Measurements from ENCODE around the gene PCARE. TPM values are rescaled to one million over a fixed set of nuclear protein-coding genes. Genes with fewer than 3 reads are reported as not detected.

Gene PCARE
- total and polyA plus RNA-seq, 2 experiments from 2014 or later = not detected

DNA sequence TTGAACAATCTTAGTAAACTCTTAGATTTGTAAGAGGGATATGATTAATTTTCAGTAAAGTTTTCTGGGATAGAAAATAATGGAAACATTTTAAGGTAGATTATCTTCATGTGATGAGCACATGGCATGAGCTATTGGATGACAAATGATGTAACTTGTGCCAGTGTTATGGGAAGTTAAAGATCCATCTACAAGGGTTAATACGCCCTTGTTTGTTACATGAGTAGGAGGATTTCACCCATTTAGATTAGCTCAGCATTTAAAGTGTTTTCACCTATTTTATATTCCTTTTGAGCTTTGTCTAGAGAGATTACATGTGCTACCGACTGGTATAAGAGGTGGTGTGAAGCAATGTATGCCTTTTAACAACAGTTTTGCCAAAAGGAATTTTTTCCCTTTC is 46.5 kb upstream of the PCARE start:
- H2AFZ ChIP-seq = no peak overlapping the region
- no peak for DNase-seq (ENCODE audit: low spot score)
- H3K27ac ChIP-seq (ENCODE audit: low read depth) = no peak overlapping the region
- no peak for ATAC-seq
- H3K36me3 ChIP-seq (ENCODE audit: insufficient read depth) = no peaks in the 10 kb centered on the region
- Mint-ChIP-seq H3K27me3 (ENCODE audit: insufficient read depth, low read depth, poor library complexity) (peaks cover 16% of the 10 kb centered on the region), H3K9me3 (no peaks in the 10 kb centered on the region; the same call in 2 of the 3 replicates), H3K4me1 (no peaks in the 10 kb centered on the region; the same call in 2 of the 3 replicates), H3K4me3 (no peak overlapping the region), H3K27ac (no peak overlapping the region), H3K36me3 (ENCODE audit: low read depth) (peaks cover 4% of the 10 kb centered on the region; the same call in 1 of the 3 replicates)
- no peaks in the 10 kb centered on the region for H3K79me2 ChIP-seq (replicated peaks; ENCODE audit: insufficient read depth)
- peaks cover 25% of the 10 kb centered on the region for H3K27me3 ChIP-seq (ENCODE audit: insufficient read depth)
- no peak overlapping the region for H3K4me2 ChIP-seq
- H3F3A ChIP-seq (replicated peaks; ENCODE audit: low read depth) = no peaks in the 10 kb centered on the region
- H3K4me3 ChIP-seq = no peak overlapping the region
- peaks cover 6% of the 10 kb centered on the region for H3K4me1 ChIP-seq (ENCODE audit: insufficient read depth)
- no peaks in the 10 kb centered on the region for H4K20me1 ChIP-seq (replicated peaks; ENCODE audit: insufficient read depth)
- TF ChIP-seq NANOG (IDR thresholded peaks at IDR 0.05; ENCODE audit: borderline replicate concordance) (no peak), ZNF331 (CRISPR knock-in tag; IDR thresholded peaks at IDR 0.05; ENCODE audit: low read depth) (no peak), CREB1 (CRISPR knock-in tag; IDR thresholded peaks at IDR 0.05; ENCODE audit: low read depth) (no peak), STAT1 (IDR thresholded peaks at IDR 0.05; ENCODE audit: unreplicated experiment) (no peak), ZNF462 (CRISPR knock-in tag; IDR thresholded peaks at IDR 0.05) (no peak), ZNF114 (CRISPR knock-in tag; IDR thresholded peaks at IDR 0.05) (no peak), EZH2 (IDR thresholded peaks at IDR 0.05; ENCODE audit: low read depth, unreplicated experiment) (no peak), EZH2phosphoT487 (IDR thresholded peaks at IDR 0.05; ENCODE audit: unreplicated experiment) (no peak), JUNB (IDR thresholded peaks at IDR 0.05; ENCODE audit: unreplicated experiment) (no peak), POLR2AphosphoS5 (IDR thresholded peaks at IDR 0.05; ENCODE audit: low read depth) (no peak)
- TF ChIP-seq, protein P1, sequence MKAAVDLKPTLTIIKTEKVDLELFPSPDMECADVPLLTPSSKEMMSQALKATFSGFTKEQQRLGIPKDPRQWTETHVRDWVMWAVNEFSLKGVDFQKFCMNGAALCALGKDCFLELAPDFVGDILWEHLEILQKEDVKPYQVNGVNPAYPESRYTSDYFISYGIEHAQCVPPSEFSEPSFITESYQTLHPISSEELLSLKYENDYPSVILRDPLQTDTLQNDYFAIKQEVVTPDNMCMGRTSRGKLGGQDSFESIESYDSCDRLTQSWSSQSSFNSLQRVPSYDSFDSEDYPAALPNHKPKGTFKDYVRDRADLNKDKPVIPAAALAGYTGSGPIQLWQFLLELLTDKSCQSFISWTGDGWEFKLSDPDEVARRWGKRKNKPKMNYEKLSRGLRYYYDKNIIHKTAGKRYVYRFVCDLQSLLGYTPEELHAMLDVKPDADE (IDR thresholded peaks at IDR 0.05) = no peak
- TF ChIP-seq, protein P2, sequence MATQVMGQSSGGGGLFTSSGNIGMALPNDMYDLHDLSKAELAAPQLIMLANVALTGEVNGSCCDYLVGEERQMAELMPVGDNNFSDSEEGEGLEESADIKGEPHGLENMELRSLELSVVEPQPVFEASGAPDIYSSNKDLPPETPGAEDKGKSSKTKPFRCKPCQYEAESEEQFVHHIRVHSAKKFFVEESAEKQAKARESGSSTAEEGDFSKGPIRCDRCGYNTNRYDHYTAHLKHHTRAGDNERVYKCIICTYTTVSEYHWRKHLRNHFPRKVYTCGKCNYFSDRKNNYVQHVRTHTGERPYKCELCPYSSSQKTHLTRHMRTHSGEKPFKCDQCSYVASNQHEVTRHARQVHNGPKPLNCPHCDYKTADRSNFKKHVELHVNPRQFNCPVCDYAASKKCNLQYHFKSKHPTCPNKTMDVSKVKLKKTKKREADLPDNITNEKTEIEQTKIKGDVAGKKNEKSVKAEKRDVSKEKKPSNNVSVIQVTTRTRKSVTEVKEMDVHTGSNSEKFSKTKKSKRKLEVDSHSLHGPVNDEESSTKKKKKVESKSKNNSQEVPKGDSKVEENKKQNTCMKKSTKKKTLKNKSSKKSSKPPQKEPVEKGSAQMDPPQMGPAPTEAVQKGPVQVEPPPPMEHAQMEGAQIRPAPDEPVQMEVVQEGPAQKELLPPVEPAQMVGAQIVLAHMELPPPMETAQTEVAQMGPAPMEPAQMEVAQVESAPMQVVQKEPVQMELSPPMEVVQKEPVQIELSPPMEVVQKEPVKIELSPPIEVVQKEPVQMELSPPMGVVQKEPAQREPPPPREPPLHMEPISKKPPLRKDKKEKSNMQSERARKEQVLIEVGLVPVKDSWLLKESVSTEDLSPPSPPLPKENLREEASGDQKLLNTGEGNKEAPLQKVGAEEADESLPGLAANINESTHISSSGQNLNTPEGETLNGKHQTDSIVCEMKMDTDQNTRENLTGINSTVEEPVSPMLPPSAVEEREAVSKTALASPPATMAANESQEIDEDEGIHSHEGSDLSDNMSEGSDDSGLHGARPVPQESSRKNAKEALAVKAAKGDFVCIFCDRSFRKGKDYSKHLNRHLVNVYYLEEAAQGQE (IDR thresholded peaks at IDR 0.05; ENCODE audit: unreplicated experiment) = no peak
- TF ChIP-seq, protein P3, sequence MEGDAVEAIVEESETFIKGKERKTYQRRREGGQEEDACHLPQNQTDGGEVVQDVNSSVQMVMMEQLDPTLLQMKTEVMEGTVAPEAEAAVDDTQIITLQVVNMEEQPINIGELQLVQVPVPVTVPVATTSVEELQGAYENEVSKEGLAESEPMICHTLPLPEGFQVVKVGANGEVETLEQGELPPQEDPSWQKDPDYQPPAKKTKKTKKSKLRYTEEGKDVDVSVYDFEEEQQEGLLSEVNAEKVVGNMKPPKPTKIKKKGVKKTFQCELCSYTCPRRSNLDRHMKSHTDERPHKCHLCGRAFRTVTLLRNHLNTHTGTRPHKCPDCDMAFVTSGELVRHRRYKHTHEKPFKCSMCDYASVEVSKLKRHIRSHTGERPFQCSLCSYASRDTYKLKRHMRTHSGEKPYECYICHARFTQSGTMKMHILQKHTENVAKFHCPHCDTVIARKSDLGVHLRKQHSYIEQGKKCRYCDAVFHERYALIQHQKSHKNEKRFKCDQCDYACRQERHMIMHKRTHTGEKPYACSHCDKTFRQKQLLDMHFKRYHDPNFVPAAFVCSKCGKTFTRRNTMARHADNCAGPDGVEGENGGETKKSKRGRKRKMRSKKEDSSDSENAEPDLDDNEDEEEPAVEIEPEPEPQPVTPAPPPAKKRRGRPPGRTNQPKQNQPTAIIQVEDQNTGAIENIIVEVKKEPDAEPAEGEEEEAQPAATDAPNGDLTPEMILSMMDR (conservative IDR thresholded peaks at IDR 0.05; ENCODE audit: low read depth in 2 of 2) = no peak
- no peaks in the 10 kb centered on the region for H3K9me2 ChIP-seq (ENCODE audit: insufficient read depth)
